Daoy (cell line): ENCODE data around the gene VPS18. TPM values are rescaled to one million over a fixed set of nuclear protein-coding genes. Genes with fewer than 3 reads are reported as not detected.

Experiments used
- DNase-seq: peaks from one replicate; pipeline ENCODE4 v3.0.0-alpha.2; 2015; ENCODE audit warnings: low read depth
- total RNA-seq: library from RNA; depleted of rRNA; stranded (reverse); fragments of >200 nt; shearing (Covaris generic); gene quantifications from 2 replicates; pipeline ENCODE4 v1.2.3, GENCODE V29; 2014

The VPS18 gene
- total RNA-seq, 1 experiment from 2014 or later, result 23.3 TPM

DNA sequence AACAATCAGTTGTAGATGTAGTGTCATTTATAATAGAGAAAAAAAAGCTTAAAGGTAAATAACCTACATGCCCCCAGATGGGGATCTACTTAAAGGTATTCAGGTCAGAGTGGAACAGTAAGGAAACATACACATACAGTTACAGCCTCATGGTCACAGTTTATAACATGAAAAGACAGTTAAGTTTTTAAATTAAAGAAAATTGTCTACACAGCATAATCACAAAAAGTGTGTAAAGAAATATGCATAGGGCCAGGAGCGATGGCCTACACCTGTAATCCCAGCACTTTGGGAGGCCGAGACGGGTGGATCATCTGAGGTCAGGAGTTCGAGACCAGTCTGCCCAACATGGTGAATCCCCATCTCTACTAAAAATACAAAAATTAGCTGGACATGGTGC, 27.1 kb upstream of the VPS18 start:
- no peak for DNase-seq

DNA sequence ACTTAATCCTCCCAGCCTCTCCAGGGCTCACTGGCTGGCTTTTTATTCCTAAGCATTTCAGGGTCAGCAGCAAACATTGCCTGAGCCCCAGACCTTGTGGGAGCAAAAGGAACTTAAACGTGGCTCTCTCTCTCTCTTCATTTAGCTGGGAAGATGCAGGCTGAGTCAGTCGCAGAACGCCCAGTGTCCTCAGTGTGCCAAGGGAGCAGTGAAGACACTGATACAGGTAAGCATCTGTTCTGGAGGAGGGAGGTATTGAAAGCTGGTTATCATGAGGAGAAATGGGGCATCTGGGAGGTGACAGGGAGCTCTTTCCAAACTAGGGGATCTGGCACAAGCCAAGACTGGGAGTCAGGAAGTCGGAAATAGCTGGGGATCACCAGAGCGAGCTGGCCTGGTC, 24.6 kb upstream of the VPS18 start:
- DNase-seq, result no peak

DNA sequence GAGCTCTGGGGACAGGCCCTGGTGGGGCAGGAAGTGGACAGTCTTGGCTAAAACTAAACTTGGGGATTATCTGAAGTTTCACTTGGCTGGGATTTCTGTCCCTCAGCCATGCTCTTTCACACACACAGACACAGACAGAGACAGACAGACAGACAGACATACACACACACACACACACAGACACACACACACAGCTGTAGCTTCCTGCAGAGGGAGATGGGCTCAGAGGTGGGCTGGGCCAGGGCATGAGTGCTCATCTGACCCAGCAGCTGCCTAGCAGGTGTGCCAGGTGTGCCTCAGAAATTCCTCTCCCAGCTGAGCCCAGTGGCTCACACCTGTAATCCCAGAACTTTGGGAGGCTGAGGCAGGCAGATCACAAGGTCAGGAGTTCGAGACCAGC, 23.5 kb upstream of the VPS18 start:
- no peak for DNase-seq

DNA sequence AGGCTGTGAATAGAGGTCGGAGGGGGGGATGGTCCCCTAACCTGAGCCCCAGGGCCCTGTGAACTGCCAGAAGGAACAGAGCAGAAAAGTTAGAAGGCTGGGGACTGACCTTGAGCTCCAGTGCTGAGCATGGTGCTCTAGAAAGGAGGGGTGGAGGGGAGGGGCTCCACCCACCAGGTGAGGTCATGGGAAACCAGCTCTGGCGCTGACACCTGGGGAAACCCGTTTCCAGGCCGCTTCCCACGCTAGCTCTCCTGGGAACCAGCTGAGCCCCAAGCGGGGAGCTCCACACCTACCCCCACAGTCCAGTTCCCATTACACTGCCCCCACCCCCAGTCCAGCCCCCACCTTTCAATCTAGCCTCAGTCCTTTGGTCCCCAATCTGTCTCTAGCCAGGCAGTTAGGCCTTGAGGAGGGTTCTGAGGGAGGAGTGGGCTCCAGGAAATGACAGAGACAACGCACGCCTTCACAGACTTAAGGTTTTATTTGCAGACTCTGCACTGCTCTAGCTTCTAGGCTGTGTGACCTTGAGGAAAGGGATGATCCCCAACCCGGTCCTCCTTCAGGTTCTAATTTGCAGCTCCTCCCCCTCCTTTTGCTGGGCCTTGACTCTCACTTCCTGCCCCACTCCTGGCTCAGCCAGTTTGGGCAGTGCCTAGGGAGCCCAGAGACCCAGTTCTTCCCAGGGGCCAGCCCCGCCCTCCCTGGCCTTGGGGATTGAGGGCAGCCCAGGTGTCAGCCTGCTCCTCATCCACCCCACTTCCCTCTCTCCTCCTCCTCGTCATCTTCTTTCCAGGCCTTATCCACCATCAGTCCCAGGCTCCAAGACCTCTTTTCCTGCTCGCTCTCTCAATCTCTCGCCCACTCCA, 22.3 kb upstream of the VPS18 start:
- no peak for DNase-seq

DNA sequence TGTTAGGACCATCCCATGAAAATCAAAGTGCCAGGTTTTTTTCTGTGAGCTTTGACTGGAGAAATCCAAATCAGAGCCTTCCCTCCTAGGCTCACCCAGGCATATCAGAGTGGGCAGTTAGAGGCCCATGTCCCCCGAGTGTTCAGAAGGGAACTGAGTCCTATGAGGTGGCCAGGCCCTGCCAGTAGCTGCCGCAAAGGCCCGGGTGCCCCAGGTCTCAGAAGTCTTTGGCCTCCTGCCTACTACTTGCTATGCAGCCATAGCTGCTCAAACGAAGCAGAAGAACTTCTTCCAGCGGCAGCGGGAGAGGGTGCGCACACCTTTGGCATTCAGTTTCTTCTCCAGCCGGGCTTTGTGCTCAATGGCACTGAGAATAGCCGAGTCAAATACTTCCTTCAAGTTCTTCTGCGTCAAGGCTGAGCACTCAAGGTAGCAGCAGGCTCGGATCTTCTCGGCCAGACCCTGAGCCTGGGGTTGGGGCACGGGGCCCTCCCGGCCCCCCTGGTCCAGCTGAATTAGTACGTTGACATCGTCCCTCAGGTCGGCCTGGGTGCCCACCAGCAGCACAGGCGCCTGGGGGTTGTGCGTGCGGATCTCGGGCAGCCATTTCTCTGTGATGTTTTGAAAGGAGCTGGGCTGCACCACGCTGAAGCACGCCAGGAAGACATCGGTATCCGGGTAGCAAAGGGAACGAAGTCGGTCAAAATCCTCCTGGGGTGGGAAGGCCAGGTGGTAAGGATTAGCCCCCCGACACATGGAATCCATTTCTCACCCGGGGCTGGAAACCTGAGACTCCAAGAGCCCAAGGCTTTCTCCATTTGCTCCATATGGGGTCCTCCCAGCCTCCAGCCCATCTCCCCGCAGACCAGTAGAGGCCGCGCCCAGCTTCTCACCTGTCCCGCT, 21.2 kb upstream of the VPS18 start:
- no peak for DNase-seq

DNA sequence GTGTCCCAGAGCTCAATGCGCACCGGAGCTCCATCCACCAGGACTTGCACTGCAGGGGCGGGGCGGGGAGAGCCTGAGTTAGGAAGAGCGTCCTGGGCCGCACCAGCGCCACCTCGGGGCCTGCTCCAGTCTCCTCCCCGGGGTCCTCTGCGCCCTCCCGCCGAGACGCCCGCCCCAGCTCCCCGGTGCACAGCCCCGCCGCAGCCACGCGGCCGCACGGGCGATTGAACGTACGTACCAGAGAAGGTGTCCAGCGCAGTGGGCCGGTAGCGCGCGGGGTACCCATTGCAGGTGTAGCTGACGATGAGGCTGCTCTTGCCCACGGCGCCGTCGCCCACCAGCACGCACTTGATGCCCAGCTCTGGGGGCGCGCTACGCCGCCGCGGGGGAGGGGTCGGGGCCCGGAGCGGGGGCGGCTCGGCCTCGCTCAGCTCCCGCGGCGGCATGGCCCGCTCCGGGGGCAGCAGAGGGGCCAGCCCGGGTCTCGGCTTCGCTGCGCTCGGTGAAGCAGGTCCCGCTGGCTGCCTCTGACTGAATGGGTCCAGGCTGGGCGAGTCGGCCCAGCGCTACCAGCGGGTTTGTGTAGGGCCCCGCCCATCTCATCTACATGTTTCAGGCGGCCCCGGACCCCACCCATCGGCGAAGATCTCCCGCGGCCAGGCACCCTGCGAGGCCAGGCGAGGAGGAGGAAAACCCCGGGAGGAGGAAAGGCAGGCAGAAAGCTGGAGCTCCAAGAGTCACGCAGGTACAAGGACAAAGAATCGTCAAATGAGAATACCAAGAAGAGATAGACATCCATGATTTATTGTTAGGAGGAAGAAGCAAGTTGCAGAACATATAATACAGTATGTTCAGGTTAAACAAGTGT, 20.3 kb upstream of the VPS18 start, which contains the start of gene RHOV:
TSS of gene RHOV (minus strand) at position 541 of the 868 bp plus-strand sequence. CDS start at position 446, 95 bp downstream.
- peak; percentile 79 for DNase-seq

DNA sequence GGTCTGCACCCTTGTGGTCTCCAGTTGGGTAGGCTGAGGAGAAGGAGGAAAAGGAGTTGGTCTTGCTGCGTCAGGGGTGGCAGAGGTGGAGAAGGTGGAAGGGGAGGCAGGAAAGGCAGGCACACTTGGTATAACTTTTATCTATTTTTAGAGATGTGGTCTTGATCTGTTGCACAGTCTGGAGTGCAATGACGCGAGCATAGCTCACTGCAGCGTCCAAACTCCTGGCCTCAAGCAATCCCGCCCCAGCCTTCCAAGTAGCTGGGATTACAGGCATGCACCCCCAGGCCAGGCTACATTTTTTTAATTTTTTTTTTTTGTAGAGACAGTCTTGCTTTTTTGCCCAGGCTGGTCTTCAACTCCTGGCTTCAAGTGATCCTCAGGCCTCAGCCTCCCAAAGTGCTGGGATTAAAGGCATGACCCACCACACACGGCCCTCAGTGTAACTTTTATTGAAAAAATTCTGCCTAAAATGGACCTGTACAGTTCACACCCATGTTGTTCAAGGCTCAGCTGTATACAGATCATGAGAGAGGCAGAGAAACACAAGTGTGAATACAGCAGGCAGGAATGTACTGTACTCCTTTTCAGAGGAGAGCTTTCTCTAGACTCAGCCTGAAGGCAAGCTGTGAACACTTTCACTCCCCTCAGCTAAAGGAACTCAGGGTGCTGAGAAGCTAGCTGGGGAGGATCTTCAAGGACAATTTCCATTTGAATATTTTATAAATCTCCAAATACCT, 18.1 kb upstream of the VPS18 start:
- no peak for DNase-seq

DNA sequence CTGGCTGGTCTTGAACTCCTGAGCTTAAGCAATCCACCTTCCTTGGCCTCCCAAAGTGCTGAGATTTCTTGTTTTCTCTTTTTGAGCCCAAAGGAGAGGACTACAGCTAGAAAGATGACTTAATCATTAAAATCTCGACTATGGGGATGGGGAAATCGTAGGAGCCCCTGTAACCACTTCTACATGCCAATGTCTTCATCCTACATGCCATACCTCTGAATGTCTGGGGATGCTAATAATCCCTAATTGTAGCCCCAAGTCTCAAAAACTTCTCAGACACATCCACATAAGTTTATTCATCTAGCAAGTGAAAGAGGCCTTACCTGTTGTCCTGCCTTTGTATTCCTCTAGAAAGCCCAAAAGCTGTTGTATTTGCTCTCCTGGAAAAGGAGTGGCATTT, 16.6 kb upstream of the VPS18 start:
- no peak for DNase-seq

DNA sequence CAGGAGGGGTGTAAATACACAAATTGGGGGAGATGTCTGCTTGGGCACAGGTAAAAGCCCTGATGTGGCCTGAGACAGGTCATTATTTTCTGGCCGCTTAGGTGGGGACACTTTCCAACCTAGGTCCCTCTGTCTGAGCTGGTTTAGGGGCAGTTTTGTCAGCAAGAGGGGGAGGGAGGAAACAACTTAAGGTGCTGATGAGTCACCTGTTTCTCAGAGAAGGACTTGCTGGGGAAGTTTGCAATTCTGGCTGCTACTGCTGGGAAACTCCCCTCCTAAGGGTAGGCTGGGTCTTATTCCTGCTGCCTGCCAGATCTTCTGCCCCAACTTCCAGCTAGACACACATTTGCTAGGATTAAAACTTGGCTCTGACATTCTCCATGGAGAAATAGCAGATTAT, 15.5 kb upstream of the VPS18 start:
- DNase-seq, result peak; percentile 71

DNA sequence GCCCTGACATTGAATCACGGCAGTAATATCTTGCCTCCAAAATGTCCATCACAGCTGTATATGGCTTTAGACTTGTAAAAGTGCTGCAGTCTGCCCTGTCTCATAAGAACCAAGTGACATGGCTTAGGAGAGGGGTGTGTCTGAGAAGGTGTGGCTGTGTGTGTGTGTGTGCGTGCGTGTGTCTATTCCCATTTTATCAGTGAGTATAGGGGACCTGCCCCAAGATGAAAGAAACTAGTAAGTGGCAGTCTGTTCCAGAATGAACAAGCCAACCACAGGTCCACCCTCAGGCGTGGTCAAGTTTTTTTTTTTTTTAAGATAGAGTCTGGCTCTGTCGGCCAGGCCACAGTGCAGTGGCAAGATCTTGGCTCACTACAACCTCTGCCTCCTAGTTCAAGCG, 14.6 kb upstream of the VPS18 start:
- DNase-seq, result no peak

DNA sequence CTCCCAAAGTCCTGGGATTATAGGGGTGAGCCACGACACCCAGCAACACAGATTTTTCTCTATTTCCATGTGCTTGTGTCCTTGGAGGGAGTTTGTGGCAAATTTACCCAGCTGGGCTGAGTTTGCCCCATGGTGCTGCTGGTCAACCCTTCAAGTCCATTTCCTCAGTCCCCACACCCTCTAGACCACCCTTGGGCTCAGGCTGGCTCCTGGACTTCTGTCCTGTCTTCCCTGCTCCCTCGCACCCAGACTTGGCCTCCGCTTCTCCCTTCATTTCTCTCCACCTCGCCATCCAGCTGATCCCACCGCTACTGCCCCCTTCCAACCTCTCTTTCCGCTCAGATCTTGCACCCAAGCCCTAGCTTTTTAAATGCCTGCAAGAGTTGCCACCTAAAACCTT, 12.9 kb upstream of the VPS18 start:
- DNase-seq, result no peak

DNA sequence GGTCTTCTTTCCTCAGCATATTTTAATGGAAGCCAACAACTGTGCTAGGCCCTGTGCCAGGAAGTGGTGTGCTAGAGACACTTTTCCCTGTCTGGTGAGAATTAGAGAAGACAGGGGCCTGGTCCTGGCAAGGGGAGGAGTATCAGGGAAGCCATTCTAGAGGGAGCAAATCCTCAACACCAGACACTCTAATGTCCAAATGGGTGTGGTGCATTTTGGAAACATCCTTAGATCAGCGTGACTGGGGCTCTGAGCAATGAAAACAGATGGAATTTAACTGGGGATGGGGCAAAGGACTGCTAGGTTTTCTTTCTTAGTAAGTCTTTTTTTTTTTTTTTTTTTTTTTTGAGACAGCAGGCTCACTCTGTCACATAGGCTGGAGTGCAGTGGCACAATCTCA, 7.7 kb upstream of the VPS18 start:
- no peak for DNase-seq

DNA sequence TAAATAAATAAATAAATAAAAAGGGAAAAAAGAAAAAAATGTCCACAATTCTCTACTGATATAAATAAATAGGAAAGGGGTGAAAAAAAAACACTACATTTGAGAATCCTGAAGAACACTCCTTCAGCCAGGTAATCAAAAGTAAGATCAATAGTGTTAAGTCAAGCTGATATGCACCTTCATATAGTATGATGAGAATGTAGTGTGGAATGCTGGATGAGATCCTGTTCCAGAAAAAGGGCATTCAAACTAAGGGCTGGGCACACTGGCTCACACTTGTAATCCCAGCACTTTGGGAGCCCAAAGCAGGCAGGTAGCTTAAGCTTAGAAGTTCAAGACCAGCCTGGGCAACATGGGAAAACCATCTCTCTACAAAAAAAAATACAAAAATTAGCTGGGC, 5.1 kb upstream of the VPS18 start:
- DNase-seq, result no peak

DNA sequence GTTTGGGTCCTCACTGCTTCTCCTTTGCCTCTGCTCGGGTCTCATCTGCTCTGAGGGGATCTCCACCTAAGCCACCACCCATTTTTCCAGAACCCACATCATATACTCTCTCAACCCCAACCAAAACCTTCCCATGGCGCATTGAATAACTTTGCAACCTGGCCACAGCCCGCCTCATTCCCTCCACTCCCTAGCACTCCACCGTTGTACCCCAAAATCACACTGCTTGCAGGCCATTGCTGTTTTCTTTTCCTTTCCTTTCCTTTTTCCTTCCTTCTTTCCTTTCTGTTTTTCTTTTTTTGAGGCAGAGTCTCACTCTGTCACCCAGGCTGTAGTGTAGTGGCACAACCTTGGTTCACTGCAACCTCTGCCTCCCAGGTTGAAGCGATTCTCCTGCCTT, 3.1 kb upstream of the VPS18 start:
- no peak for DNase-seq

DNA sequence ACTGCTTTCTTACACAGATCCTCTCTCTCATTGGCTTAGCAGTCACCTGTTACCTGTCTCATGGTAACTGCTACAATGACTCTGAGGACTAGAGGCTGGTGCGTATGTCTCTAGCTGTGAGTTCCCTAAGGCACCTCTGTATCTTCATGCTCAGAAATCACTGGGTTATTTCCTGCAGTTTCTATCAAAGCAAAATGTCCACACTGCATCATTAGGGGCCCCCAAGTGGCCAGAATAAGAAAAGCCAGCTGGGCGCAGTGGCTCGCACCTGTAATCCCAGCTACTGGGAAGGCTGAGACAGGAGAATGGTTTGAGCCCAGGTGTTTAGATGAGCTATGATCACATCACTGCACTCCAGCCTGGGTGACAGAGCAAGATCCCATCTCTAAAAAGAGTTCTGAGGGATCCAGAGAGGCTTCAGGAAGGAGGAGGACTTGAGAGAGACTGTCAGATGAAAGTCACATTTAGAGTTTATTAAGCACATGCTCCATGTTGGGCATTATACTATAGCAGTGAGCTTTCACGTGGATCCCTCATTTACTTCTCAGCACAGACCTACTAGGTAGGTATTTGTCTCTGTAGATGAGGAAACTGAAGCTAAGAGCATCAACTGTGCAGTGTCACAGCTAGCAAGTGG, 2.3 kb upstream of the VPS18 start:
- peak; percentile 39 for DNase-seq

DNA sequence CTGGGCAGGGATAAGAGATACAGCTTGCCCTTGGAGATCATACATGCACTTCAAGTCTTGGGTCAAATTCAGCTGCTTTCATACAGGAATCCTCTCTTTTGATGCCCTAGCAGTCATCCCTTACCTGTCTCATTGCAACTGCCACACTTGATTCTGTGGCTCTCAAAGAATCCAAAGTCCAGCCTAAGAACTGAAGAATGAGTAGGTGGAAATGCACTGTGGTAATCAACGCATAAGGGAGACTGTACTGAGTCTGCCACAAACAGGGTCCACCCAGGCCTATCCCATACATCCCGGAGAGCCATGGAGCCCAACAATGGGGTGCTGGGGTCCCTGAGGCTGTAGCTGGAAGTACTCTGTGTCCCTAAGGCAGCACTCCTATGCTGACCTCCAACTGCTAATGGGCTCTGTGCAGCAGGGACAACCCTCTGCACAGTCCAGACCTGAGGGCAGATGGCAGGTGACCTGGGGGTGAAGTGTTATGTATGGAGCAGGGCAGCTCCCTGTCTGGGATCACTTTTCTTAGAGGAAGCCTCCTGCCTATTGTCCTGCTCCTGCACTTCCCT, 1.7 kb upstream of the VPS18 start:
- no peak for DNase-seq

DNA sequence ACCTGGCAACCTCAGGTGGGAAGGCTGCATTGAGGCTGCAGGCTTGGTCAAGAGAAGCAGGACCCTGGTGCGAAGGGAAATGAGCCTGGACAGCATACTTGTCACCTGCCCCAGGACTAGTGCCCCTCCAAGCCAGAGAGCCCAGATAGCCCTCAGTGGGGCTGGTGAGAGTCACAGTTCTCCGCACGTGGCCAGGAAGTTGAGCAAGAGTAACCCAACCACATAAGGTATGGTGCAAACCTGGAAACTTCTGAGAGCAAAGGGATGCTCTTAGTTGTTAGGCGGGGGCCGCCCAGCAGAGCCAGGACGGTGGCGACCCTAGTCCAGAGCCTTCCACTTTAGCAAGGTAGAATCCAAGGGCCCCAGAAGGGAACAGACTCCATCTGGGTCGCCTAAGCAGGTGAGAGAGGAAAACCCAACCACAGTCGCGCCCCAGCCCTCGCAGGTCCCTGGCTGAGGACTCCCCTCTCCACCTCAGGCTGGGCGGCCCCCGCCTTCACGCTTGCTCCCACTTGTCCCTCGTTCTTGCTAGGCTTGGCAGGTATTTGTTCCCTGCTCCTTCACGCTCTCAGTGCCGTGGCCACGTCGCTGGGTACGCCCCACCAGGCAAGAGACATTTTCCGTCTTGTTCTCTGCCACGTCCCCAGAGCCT, 1.1 kb upstream of the VPS18 start:
- DNase-seq, result no peak

DNA sequence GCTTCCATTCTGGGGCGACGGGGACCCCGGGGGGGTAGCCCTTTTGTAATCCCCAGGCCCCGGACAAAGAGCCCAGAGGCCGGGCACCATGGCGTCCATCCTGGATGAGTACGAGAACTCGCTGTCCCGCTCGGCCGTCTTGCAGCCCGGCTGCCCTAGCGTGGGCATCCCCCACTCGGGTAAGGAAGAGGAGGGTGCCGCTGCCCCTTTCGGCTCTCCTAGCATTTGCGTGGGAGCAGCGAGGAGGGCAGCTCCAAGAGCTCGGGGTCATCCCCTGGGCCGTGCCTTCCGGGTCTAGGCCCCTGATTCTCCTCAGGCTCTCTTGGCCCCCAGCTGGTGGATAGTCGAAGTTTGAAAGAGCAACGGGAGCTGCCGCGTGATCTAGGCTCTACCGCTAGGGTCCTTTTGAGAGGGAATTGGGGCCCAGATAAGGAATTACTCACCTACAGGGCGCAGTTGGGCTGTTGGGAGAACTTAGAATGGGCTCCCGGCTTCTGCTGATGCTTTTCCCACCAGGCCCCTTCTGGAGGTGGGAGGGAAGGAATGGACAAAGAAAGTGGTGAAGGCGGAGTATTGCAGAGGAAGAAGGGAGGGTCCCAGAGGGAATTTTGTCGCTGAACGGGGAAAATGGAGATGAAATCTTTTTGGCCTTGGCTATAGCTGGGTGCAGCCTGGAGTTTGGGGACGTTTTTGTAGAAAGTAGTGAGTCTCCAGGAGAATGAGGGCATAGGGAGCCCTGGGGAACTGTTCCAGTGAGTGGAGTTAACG, 615 bp downstream of the VPS18 start:
- DNase-seq, result peak; percentile 77
